HG03354 (cell line): Measurements from ENCODE around the gene JPH2.
"Not testable (repeated sequence)": the region's sequence is repeated elsewhere in the genome, so short reads cannot be mapped to it uniquely, and the experiment has no call there.

Experiments
- ATAC-seq: cut with Tn5 transposase; IDR thresholded peaks from one replicate; pipeline ENCODE4 v1.9.1; 2021; ENCODE audit warnings: mild to moderate bottlenecking; ENCODE audit not compliant: unreplicated experiment, poor library complexity, severe bottlenecking

Gene JPH2

DNA sequence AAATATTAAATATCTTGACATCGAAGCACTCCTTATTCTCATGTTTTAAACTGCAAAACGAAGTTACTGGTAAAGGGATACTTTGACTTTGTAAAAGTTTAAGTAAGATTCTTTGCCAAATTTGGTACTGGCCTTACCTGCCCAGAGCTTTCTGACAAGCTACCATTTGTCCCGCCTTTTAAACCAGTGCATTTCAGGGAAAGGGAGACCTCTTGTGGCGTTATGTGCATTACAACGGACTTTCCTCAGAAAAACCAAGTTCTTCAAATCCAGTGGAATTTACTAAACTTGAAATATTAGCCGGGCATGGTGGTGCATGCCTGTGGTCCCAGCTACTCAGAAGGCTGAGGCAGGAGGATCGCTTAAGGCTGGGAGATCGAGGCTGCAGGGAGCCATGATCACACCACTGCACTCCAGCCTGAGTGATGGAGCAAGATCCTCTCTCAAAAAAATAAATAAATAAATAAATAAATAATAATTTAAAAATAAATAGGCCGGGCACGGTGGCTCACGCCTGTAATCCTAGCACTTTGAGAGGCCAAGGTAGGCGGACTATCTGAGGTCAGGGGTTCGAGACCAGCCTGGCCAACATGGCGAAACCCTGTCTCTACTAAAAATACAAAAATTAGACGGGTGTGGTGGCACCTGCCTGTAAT is 3.3 kb upstream of the JPH2 start:
- ATAC-seq = not testable (repeated sequence)

DNA sequence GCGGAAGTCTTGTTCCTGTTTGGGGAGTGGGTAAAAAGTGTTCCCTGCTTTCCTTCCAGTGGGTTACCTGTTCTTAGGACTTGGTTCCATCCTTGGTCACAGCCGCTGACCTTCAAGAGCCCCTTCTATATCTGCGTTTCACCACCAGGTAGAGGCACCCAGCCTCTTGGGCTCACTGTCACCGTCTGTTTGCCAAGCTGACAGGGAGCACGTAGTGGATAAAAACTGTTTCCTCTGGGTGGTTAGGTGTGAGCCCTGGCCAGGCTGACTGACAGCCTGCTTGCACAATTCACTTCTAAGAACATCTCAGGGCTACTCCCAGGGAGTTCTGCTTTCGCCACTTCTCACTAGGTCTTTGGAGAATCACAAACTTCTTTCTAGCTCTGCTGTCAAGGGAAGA is 1.8 kb upstream of the JPH2 start:
- ATAC-seq = no peak

DNA sequence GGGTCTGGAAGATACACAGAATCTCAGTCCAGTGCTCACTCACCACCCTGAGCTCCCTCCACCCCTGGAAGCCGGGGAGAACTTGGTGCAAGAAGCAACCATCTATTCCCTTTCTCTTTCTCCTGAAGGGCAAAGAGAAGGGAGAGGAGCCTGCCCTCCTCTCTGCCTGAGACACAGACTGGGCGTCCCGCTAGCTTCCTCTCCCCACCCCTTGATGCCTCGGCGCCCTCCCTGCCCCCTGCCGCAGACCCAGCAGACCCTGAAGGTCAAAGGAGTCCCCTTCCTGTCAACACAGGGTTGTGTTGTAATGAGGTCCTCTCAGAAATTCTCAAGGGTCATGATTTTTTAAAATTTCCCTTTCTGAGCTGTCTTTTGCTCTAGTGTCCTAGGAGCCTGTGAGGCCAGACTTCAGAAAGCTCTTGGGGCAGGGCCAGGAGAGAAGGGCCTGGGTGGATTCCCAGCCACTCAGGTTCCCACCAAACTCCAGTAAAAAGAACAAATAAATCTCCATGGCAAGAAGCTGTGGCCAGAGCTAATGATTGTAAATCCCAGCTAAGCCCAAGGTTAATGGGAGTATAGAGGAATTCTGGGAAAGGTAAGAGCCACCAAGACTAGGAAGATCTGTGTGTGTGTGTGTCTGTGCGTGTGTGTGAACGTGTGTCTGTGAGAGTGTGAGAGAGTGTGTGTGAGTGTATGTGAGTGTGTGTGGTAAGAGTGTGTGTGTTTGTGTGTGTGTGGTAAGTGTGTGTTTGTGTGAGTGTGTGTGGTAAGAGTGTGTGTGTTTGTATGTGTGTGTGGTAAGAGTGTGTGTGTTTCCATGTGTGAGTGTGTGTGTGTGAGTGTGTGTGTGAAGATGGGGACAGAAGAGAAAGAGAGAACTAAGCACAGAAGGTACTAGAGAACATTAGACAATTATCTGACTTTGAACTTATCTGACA is 1.1 kb upstream of the JPH2 start:
- no peak for ATAC-seq

GRCh38 chr20:44186674-44187053 is 324 bp downstream of the JPH2 start:
- ATAC-seq = no peak

DNA sequence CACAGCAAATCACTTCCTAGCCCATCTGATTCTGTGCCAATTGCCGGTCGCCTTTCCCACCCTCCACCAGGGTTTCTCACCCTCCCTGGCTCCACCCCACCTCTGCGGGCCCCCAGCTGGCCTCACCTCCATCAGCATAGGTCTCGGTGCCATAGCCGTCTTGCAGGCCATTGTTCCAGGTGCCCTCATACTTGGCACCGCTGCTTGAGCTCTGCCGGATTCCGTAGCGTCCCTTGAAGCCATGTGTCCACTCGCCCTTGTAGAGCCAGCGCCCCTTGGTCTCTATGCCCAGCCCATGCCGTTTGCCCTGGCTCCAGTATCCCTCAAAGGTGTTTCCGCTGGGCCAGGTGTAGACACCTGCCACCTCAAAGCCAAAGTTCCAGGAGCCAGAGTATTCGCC is 787 bp downstream of the JPH2 start:
- no peak for ATAC-seq

DNA sequence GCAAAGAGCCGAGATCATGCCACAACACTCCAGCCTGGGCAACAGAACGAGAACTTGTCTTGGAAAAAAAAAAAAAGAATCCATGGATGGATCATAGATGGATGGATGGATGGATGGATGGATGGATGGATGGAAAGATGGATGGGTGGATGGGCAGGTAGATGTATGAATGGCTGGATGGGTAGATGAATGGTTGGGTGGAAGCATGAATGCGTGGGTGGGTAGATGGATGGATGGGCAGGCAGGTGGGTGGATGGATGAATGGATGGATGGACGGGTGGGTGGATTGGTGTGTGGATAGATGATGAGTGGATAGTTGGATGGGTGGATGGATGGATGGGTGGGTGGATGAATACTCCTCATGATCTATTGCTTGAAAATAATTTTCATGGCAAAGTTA is 1.4 kb downstream of the JPH2 start:
- ATAC-seq = no peak

GRCh38 chr20:44183282-44183681 is 3.7 kb downstream of the JPH2 start:
- ATAC-seq = no peak

GRCh38 chr20:44182863-44183262 is 4.1 kb downstream of the JPH2 start:
- ATAC-seq = no peak

- no peak for ATAC-seq
Observed at GRCh38 chr20:44182135-44182765, 4.7 kb downstream of the JPH2 start.

DNA sequence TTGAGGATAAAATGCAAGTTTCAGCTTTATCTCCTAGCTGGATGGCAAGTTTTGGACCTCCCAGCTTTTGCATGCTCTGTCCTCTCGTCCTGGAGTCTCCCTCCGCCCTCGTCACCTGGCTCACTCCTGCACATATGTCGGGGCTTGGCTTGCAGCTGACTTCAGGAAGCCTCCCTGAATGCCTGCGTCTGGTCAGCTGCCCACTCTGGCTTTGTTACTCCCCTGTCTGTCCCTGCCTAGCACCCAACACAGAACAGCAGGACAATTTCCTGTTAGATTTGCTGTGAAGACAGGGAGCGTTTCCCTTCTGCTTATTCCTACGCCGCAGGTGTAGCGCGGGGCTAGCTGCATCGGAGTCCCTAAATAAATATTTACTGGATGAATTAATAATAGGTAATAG is 5.4 kb downstream of the JPH2 start:
- ATAC-seq = no peak

DNA sequence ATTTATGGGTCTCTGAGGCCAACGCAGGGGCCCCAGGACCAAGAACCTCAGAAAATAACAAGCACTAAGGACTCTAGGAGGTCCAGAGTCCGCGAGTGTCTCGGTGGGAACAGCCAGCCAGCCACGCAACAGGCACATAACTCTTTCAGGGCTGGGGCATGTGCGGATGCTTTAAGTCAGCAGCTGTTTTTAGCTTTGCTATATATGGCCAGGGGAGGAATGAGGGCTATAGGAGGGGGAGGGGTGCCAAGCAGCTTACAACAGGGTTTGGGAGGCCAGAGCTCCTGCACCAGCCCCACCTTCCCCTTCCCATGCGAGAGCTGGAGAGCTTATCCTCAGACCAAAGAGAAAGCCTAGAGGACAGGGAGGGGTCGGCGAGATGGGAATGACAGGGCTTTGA is 6.2 kb downstream of the JPH2 start:
- ATAC-seq = no peak

DNA sequence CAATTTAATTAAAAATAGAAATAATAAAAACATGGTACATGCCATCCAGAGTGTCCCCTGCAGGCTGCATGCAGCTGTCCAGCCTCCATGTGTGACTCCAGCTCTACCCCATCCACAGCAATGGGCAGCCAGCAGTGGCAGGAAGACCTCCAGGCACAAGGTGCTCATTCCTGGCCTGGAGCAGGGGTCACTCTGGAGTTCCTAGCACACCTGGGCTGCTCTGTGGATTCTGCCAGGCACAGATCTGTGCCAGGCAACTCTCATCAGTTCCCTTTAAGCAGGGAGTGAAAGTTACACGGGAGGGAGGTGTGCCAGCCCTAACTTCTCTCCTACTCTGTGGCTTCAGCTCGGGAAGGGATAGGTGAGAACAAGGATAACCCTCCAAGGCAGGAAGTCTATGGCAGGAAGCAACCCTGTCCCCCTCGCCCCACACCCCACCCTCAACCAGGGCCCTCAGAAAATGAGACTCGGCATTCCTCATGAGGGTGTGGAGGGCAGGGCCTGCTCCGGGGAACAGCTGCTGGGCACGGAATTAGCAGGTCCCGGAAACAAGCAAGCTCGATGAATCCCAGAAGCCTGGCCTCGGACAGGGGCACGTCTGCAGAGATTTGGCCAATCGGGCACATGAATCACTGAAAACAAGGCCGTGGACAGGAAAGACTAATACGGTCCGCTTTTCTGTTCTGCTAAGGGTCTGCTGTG is 10.0 kb downstream of the JPH2 start:
- no peak for ATAC-seq

GRCh38 chr20:44174996-44175765 is 11.8 kb downstream of the JPH2 start:
- no peak for ATAC-seq

DNA sequence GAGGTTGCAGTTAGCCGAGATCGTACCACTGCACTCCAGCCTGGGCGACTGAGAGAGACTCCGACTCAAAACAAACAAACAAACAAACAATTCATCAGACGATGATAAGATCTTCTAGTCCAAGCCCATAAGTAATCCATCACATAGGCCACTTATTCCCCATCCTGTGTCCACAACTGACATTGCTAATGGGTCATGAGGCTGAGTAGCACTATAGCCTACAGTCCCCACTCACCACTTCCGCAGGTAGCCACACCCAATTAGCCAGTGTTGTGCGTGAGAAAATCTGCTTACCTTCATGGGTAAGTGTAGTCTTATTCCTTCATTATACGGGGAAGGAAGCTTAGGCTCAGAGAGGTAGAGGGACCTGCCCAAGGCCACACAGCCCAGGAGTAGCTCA is 13.1 kb downstream of the JPH2 start:
- ATAC-seq = no peak

- no peak for ATAC-seq
Observed at GRCh38 chr20:44173116-44173515, 13.9 kb downstream of the JPH2 start.

DNA sequence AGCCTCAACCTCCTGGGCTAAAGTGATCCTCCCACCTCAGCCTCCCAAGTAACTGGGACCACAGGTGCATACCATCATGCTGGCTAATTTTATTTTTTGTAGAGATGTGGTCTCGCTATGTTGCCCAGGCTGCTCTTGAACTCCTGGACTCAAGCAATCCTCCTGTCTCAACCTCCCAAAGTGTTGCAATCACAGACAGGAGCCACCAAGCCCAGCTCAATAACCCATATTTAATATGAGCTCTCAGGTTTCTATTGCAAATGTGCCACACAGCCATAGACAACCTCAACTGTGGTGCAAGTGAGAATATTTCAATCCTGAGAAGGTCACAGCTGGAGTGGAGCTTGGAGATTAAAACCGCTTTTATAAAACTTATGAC is 14.4 kb downstream of the JPH2 start:
- no peak for ATAC-seq

GRCh38 chr20:44171775-44172571 is 15.0 kb downstream of the JPH2 start:
- no peak for ATAC-seq

GRCh38 chr20:44170816-44171410 is 16.1 kb downstream of the JPH2 start:
- no peak for ATAC-seq
